ENCODE results near the gene RMND1. TPM values are rescaled to one million over a fixed set of nuclear protein-coding genes. Genes with fewer than 3 reads are reported as not detected.
A peak's percentile ranks its signal among the peaks of the same experiment; 100 is the strongest.

Gene RMND1
- total and polyA plus RNA-seq, 2 of the 13 experiments (the other 11 are each of a cell fraction or from before 2014, with no cell fraction given), result 34.0 to 72.5 TPM

- TF ChIP-seq SP140L (CRISPR knock-in tag; IDR thresholded peaks at IDR 0.05; ENCODE audit: borderline replicate concordance) (no peak), ZNF367 (CRISPR knock-in tag; IDR thresholded peaks at IDR 0.05; ENCODE audit: borderline replicate concordance) (no peak), BRCA1 (CRISPR knock-in tag; IDR thresholded peaks at IDR 0.05) (no peak), SNAPC5 (CRISPR knock-in tag; IDR thresholded peaks at IDR 0.05; ENCODE audit: borderline replicate concordance) (no peak), NCOA2 (CRISPR knock-in tag; IDR thresholded peaks at IDR 0.05) (no peak), ZNF496 (CRISPR knock-in tag; IDR thresholded peaks at IDR 0.05; ENCODE audit: insufficient replicate concordance) (no peak), HMG20B (CRISPR knock-in tag; conservative IDR thresholded peaks at IDR 0.05) (no peak), SRSF1 (optimal IDR thresholded peaks at IDR 0.05; ENCODE audit: low read depth, low read length) (no peak), NFRKB (IDR thresholded peaks at IDR 0.05) (no peak), ZIK1 (CRISPR knock-in tag; IDR thresholded peaks at IDR 0.05; ENCODE audit: borderline replicate concordance, low read depth) (no peak), ZNF558 (CRISPR knock-in tag; IDR thresholded peaks at IDR 0.05; ENCODE audit: borderline replicate concordance) (no peak), FOSL1 (CRISPR knock-in tag; IDR thresholded peaks at IDR 0.05; ENCODE audit: borderline replicate concordance) (no peak), MTA1 (CRISPR knock-in tag; IDR thresholded peaks at IDR 0.05; ENCODE audit: borderline replicate concordance) (peak; percentile 65), MXD4 (CRISPR knock-in tag; IDR thresholded peaks at IDR 0.05) (no peak; the same call in 1 of the 2 replicates), ZNF629 (CRISPR knock-in tag; conservative IDR thresholded peaks at IDR 0.05) (no peak), DMTF1 (CRISPR knock-in tag; IDR thresholded peaks at IDR 0.05) (peak; percentile 33; the same call in 1 of the 2 replicates), ZNF569 (CRISPR knock-in tag; IDR thresholded peaks at IDR 0.05; ENCODE audit: borderline replicate concordance) (no peak)
- TF ChIP-seq, protein P1, sequence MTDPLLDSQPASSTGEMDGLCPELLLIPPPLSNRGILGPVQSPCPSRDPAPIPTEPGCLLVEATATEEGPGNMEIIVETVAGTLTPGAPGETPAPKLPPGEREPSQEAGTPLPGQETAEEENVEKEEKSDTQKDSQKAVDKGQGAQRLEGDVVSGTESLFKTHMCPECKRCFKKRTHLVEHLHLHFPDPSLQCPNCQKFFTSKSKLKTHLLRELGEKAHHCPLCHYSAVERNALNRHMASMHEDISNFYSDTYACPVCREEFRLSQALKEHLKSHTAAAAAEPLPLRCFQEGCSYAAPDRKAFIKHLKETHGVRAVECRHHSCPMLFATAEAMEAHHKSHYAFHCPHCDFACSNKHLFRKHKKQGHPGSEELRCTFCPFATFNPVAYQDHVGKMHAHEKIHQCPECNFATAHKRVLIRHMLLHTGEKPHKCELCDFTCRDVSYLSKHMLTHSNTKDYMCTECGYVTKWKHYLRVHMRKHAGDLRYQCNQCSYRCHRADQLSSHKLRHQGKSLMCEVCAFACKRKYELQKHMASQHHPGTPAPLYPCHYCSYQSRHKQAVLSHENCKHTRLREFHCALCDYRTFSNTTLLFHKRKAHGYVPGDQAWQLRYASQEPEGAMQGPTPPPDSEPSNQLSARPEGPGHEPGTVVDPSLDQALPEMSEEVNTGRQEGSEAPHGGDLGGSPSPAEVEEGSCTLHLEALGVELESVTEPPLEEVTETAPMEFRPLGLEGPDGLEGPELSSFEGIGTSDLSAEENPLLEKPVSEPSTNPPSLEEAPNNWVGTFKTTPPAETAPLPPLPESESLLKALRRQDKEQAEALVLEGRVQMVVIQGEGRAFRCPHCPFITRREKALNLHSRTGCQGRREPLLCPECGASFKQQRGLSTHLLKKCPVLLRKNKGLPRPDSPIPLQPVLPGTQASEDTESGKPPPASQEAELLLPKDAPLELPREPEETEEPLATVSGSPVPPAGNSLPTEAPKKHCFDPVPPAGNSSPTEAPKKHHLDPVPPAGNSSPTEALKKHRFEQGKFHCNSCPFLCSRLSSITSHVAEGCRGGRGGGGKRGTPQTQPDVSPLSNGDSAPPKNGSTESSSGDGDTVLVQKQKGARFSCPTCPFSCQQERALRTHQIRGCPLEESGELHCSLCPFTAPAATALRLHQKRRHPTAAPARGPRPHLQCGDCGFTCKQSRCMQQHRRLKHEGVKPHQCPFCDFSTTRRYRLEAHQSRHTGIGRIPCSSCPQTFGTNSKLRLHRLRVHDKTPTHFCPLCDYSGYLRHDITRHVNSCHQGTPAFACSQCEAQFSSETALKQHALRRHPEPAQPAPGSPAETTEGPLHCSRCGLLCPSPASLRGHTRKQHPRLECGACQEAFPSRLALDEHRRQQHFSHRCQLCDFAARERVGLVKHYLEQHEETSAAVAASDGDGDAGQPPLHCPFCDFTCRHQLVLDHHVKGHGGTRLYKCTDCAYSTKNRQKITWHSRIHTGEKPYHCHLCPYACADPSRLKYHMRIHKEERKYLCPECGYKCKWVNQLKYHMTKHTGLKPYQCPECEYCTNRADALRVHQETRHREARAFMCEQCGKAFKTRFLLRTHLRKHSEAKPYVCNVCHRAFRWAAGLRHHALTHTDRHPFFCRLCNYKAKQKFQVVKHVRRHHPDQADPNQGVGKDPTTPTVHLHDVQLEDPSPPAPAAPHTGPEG (CRISPR knock-in tag; IDR thresholded peaks at IDR 0.05), result no peak
- TF ChIP-seq, protein P2, sequence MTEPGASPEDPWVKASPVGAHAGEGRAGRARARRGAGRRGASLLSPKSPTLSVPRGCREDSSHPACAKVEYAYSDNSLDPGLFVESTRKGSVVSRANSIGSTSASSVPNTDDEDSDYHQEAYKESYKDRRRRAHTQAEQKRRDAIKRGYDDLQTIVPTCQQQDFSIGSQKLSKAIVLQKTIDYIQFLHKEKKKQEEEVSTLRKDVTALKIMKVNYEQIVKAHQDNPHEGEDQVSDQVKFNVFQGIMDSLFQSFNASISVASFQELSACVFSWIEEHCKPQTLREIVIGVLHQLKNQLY (CRISPR knock-in tag; IDR thresholded peaks at IDR 0.05), result no peak
Measured at GRCh38 chr6:151390851-151391470, 61.0 kb downstream of the RMND1 start (continued).

All from HepG2 (cell line).